GM12878 (cell line): ENCODE measurements around the gene STAB2.

Experiments used
- POLR2AphosphoS5 ChIP-seq: IDR thresholded peaks from 2 replicates; pipeline ENCODE4 v1.6.1; 2011; ENCODE audit warnings: mild to moderate bottlenecking, low read length, inconsistent platforms
- TF ChIP-seq, protein P1 (sequence below), 3 experiments: IDR thresholded peaks in 2 of 3; conservative IDR thresholded peaks in 1 of 3; 2 replicates each; pipeline ENCODE4 v1.5.1; 2011; ENCODE audit warnings: low read depth in 3 of 3, low read length in 3 of 3, mild to moderate bottlenecking in 3 of 3, control low read depth in 2 of 3, moderate library complexity in 2 of 3, inconsistent platforms in 1 of 3, mixed read lengths in 1 of 3; ENCODE audit not compliant: control insufficient read depth in 2 of 3, insufficient read depth in 1 of 3; ENCODE audit errors: extremely low read depth in 1 of 3

DNA sequence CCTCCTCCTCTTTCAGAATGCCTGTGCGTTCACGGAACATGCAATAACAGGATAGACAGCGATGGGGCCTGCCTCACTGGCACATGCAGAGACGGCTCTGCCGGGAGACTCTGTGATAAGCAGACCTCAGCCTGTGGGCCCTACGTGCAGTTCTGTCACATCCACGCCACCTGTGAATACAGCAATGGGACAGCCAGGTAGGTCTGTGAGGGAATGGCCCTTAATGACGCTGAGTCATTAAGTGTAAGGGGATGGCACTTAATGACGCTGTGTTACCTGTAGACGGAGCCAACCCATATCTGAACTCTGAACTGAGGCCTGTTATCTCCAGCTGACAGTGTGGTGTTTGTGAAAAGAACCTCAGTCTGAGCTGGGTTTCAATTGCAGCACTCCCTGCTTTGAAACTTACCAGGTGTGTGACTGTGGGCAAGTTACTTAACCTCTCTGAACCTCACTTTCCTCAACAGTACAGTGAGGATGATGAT is 86.9 kb downstream of the STAB2 start:
- TF ChIP-seq, protein P1, sequence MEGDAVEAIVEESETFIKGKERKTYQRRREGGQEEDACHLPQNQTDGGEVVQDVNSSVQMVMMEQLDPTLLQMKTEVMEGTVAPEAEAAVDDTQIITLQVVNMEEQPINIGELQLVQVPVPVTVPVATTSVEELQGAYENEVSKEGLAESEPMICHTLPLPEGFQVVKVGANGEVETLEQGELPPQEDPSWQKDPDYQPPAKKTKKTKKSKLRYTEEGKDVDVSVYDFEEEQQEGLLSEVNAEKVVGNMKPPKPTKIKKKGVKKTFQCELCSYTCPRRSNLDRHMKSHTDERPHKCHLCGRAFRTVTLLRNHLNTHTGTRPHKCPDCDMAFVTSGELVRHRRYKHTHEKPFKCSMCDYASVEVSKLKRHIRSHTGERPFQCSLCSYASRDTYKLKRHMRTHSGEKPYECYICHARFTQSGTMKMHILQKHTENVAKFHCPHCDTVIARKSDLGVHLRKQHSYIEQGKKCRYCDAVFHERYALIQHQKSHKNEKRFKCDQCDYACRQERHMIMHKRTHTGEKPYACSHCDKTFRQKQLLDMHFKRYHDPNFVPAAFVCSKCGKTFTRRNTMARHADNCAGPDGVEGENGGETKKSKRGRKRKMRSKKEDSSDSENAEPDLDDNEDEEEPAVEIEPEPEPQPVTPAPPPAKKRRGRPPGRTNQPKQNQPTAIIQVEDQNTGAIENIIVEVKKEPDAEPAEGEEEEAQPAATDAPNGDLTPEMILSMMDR (IDR thresholded peaks at IDR 0.05 in 2 of 3, conservative IDR thresholded peaks at IDR 0.05 in 1 of 3; ENCODE audit: control insufficient read depth in 2 of 3, extremely low read depth in 1 of 3, insufficient read depth in 1 of 3, low read depth in 3 of 3, low read length in 3 of 3) = no peak
- TF ChIP-seq POLR2AphosphoS5 = no peak
